Lung (tissue), 12 donors: ENCODE data around the gene RIN3. TPM values are rescaled to one million over a fixed set of nuclear protein-coding genes. Genes with fewer than 3 reads are reported as not detected.

Experiments used
- ATAC-seq: fragments of 200-7000 bp; cut with Tn5 transposase; one replicate; pipeline ENCODE4 v1.9.1; 2020; ENCODE audit warnings: moderate number of reproducible peaks; ENCODE audit not compliant: insufficient read depth, low FRiP score
- DNase-seq, 3 donors: peaks; one replicate each; pipeline ENCODE4 v3.0.0-alpha.2; 2013 to 2017
- H3K27ac ChIP-seq, 2 donors: one replicate each; pipeline ENCODE4 v1.5.1; 2013; ENCODE audit warnings: mild to moderate bottlenecking in 2 of 2, moderate library complexity in 2 of 2, control low read depth in 1 of 2, inconsistent platforms in 1 of 2, low read depth in 1 of 2, low read length in 1 of 2
- H3K27me3 ChIP-seq, 3 donors: one replicate each; pipeline ENCODE4 v1.5.1; 2013; ENCODE audit warnings: low read length in 2 of 3; ENCODE audit not compliant: control insufficient read depth in 3 of 3, insufficient read depth in 3 of 3
- H3K36me3 ChIP-seq, 4 donors: one replicate each; pipeline ENCODE4 v1.5.1; 2013; ENCODE audit warnings: low read length in 4 of 4, mild to moderate bottlenecking in 1 of 4, moderate library complexity in 1 of 4; ENCODE audit not compliant: control insufficient read depth in 4 of 4, insufficient read depth in 4 of 4
- H3K4me1 ChIP-seq, 5 donors: one replicate each; pipeline ENCODE4 v1.5.1; 2013; ENCODE audit warnings: low read length in 5 of 5, mild to moderate bottlenecking in 2 of 5, moderate library complexity in 1 of 5; ENCODE audit not compliant: control insufficient read depth in 5 of 5, insufficient read depth in 5 of 5
- H3K4me3 ChIP-seq: one replicate; pipeline ENCODE4 v1.5.1; 2013; ENCODE audit warnings: mild to moderate bottlenecking, control low read depth, moderate library complexity
- H3K9ac ChIP-seq, 2 donors: one replicate each; pipeline ENCODE4 v1.5.1; 2013; ENCODE audit warnings: low read length in 2 of 2, control low read depth in 1 of 2; ENCODE audit not compliant: insufficient read depth in 1 of 2
- H3K9me3 ChIP-seq, 4 donors: one replicate each; pipeline ENCODE4 v1.5.1; 2013; ENCODE audit warnings: low read length in 3 of 4, mild to moderate bottlenecking in 1 of 4, moderate library complexity in 1 of 4; ENCODE audit not compliant: control insufficient read depth in 4 of 4, insufficient read depth in 3 of 4
- WGBS, 2 donors: extraction: QIAGEN DNeasy Blood & Tissue Kit; methylation state at CpG; one replicate each; pipeline ENCODE4 v1.1.7; 2013; 5-methylcytosine and 5-hydroxymethylcytosine counted together
- polyA plus RNA-seq, 2 donors: library from polyadenylated mRNA; stranded (reverse); fragments of 200-250 nt; gene quantifications; one replicate each; pipeline ENCODE4 v1.2.1, GENCODE V29; 2013
- total RNA-seq, 2 donors: library from RNA; depleted of rRNA in 1 of 2; stranded (reverse); fragments of >200 nt in 1 of 2; gene quantifications; one replicate each; pipeline ENCODE4 v1.2.1, GENCODE V29; 2014 to 2021
- TF ChIP-seq, protein P1 (sequence below): IDR thresholded peaks from 2 replicates; pipeline ENCODE4 v1.5.1; 2012; ENCODE audit warnings: mild to moderate bottlenecking; ENCODE audit errors: control extremely low read depth, extremely low read depth
- donor health status: control.
- donor health status: control.
- donor health status: Bipolar disorder and iron deficiency.
- donor health status: healthy.
- donor health status: DM: yes; HTN: yes; CAD: no.

Gene RIN3
- total and polyA plus RNA-seq, 4 donors: 19.3 to 55.5 (median 40.2) TPM

DNA sequence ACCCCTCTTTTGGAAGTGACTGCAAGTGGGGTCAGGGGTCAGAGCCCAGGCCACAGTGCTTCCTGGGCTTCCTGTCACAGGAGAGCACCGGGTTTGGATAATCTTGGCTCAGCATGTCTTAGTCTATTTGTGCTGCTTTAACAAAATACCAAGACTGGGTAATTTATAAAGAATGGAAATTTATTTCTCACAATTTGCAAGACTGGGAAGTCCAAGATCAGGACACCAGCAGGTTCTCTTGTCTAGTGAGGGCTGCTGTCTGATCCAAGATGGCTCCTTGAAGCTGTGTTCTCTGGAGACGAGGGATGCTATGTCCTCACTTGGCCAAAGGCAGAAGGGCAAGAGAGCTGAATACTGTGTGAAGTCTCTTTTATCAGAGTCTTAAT is 74.1 kb downstream of the RIN3 start:
- H3K36me3 ChIP-seq: peaks cover 0 to 26% (median 9%) of the 10 kb centered on the region in 4 donors
- no peak overlapping the region for H3K9ac ChIP-seq
- H3K4me3 ChIP-seq: no peak overlapping the region
- TF ChIP-seq, protein P1, sequence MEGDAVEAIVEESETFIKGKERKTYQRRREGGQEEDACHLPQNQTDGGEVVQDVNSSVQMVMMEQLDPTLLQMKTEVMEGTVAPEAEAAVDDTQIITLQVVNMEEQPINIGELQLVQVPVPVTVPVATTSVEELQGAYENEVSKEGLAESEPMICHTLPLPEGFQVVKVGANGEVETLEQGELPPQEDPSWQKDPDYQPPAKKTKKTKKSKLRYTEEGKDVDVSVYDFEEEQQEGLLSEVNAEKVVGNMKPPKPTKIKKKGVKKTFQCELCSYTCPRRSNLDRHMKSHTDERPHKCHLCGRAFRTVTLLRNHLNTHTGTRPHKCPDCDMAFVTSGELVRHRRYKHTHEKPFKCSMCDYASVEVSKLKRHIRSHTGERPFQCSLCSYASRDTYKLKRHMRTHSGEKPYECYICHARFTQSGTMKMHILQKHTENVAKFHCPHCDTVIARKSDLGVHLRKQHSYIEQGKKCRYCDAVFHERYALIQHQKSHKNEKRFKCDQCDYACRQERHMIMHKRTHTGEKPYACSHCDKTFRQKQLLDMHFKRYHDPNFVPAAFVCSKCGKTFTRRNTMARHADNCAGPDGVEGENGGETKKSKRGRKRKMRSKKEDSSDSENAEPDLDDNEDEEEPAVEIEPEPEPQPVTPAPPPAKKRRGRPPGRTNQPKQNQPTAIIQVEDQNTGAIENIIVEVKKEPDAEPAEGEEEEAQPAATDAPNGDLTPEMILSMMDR: no peak
- peaks cover 0 to 24% (median 14%) of the 10 kb centered on the region in 5 donors for H3K4me1 ChIP-seq
- peaks cover 0 to 3% (median under 1%) of the 10 kb centered on the region in 4 donors for H3K9me3 ChIP-seq
- ATAC-seq (no peak), DNase-seq (no peak)
- H3K27ac ChIP-seq: no peak overlapping the region
- H3K27me3 ChIP-seq: no peaks in the 10 kb centered on the region
- WGBS, 2 donors: 67 to 78% methylated on average over 2 of the region's 2 CpGs

DNA sequence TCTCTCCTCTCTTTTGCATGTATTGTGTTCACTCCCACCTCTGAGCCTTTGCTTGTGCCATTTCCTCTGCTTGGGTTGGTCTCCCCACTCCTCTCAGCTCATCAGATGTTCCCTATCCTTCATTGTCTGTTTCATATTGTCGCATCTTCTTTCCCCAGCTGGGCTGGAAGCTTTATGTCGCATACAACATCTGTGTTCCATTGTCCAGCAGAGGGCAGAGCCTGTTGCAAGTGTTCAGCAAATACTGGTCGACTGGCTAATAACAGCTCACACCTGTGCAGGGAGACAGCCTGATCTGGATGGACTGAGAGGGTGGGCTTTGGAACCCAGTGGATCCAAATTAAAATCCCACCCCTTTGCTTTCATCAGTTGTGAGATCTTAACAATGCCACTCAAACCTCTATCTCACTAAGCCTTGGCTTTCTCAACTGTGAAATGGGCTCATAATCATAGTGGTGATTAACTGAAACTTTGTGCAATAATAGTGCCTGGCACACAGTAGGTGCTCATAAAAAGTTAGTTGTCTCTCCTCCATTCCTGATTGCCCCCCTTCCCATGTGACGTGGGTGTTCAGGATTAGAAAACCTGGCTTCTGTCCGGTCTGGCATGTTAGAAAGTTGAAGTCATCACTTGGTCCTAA is 75.8 kb downstream of the RIN3 start:
- no peak overlapping the region for H3K9ac ChIP-seq
- WGBS, 2 donors: 84 to 86% methylated on average over 5 of the region's 5 CpGs
- H3K27me3 ChIP-seq: no peaks in the 10 kb centered on the region
- peaks cover 0 to 24% (median 5%) of the 10 kb centered on the region in 4 donors for H3K36me3 ChIP-seq
- ATAC-seq (no peak), DNase-seq (no peak)
- no peak overlapping the region for H3K4me3 ChIP-seq
- no peak overlapping the region for H3K27ac ChIP-seq
- TF ChIP-seq, protein P1: peak; percentile 13
- H3K4me1 ChIP-seq: peaks cover 0 to 24% (median 14%) of the 10 kb centered on the region in 5 donors
- peaks cover 0 to 2% (median 0%) of the 10 kb centered on the region in 4 donors for H3K9me3 ChIP-seq

DNA sequence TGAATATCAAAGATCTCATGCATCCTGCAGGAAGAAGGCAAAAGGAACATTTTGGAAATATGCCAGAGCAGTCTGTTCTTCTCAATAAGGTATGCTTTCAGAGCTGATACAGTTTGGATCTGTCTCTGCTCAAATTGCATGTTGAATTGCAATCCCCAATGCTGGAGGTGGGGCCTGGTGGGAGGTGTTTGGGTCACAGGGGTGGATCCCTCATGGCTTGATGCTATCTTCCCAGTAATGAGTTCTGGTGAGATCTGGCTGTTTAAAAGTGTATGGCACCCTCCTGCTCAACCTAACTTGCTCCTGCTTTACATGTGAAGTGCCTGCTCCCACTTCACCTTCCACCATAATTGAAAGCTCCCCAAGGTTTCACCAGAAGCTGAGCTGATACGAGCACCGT is 76.6 kb downstream of the RIN3 start:
- H3K9ac ChIP-seq: no peak overlapping the region
- ATAC-seq (no peak), DNase-seq (no peak)
- no peaks in the 10 kb centered on the region for H3K27me3 ChIP-seq
- no peak overlapping the region for H3K4me3 ChIP-seq
- peaks cover 0 to 24% (median 6%) of the 10 kb centered on the region in 4 donors for H3K36me3 ChIP-seq
- peaks cover 0 to 2% (median 0%) of the 10 kb centered on the region in 4 donors for H3K9me3 ChIP-seq
- H3K4me1 ChIP-seq: peaks cover 0 to 24% (median 13%) of the 10 kb centered on the region in 5 donors
- TF ChIP-seq, protein P1: no peak
- 80 to 88% methylated on average over 2 of the region's 2 CpGs for WGBS, 2 donors
- no peak overlapping the region for H3K27ac ChIP-seq
